SK-N-SH (cell line): ENCODE data around the gene CD33. TPM values are rescaled to one million over a fixed set of nuclear protein-coding genes. Genes with fewer than 3 reads are reported as not detected.

Experiments used
- CTCF ChIA-PET: fragments of 300-600, 350-600 bp; formaldehyde crosslinking; extraction: SDS; loops from one replicate; lab custom pipeline; 2021; lab: Yijun Ruan, JAX
- POLR2A ChIA-PET: fragments of 350-600 bp; sonication (Branson Sonifier 250); formaldehyde crosslinking; extraction: SDS; loops from one replicate; lab custom pipeline; 2020; ENCODE audit warnings: antibody characterized with exemption, inconsistent platforms; lab: Yijun Ruan, JAX
- DNase-seq: peaks from one replicate; pipeline ENCODE4 v3.0.0; 2012
- H2AFZ ChIP-seq: fragments of 200-600 bp; sonication (generic); 2 replicates; pipeline ENCODE4 v1.8.1; 2016; ENCODE audit warnings: antibody characterized with exemption, mild to moderate bottlenecking, low read depth
- H3F3A ChIP-seq: fragments of 200-600 bp; sonication (generic); replicated peaks from 2 replicates; pipeline ENCODE3; 2016; ENCODE audit warnings: antibody characterized with exemption, mild to moderate bottlenecking; ENCODE audit not compliant: insufficient read depth
- H3K27ac ChIP-seq, 2 experiments: fragments of 200-500 bp in 1 of 2; fragments of 200-600 bp in 1 of 2; sonication (Bioruptor generic) in 1 of 2; sonication (generic), shearing (Covaris generic) in 1 of 2; 2 replicates each; pipeline versions ENCODE4 v1.5.1 to v1.6.1; 2014 to 2016; ENCODE audit warnings: low read depth in 2 of 2, inconsistent platforms in 1 of 2, low read length in 1 of 2, mild to moderate bottlenecking in 1 of 2, mixed read lengths in 1 of 2
- H3K27me3 ChIP-seq: fragments of 200-600 bp; sonication (generic), shearing (Covaris generic); 2 replicates; pipeline ENCODE4 v1.6.1; 2016; ENCODE audit warnings: mixed run types; ENCODE audit not compliant: insufficient read depth
- H3K36me3 ChIP-seq, 2 experiments: fragments of 200-500 bp in 1 of 2; fragments of 200-600 bp in 1 of 2; sonication (Bioruptor generic) in 1 of 2; sonication (generic) in 1 of 2; replicated peaks in 1 of 2; 2 replicates each; pipeline versions ENCODE3 to v1.5.1; 2014 to 2016; ENCODE audit warnings: low read length in 1 of 2, mild to moderate bottlenecking in 1 of 2; ENCODE audit not compliant: insufficient read depth in 2 of 2, control insufficient read depth in 1 of 2
- H3K4me1 ChIP-seq, 2 experiments: fragments of 200-500 bp in 1 of 2; fragments of 200-600 bp in 1 of 2; sonication (Bioruptor generic) in 1 of 2; sonication (generic), shearing (Covaris generic) in 1 of 2; 2 replicates each; pipeline versions ENCODE4 v1.5.1 to v1.6.1; 2014 to 2016; ENCODE audit warnings: low read depth in 1 of 2, low read length in 1 of 2, mixed run types in 1 of 2; ENCODE audit not compliant: insufficient read depth in 2 of 2, control insufficient read depth in 1 of 2
- H3K4me2 ChIP-seq: fragments of 200-600 bp; sonication (generic), shearing (Covaris generic); 2 replicates; pipeline ENCODE4 v1.6.1; 2017; ENCODE audit warnings: mixed run types
- H3K4me3 ChIP-seq, 2 experiments: fragments of 200-500 bp in 1 of 2; fragments of 200-600 bp in 1 of 2; sonication (Bioruptor generic) in 1 of 2; sonication (generic), shearing (Covaris generic) in 1 of 2; 2 replicates each; pipeline versions ENCODE4 v1.5.1 to v1.8.1; 2014 to 2016; ENCODE audit warnings: low read depth in 2 of 2, inconsistent platforms in 1 of 2, low read length in 1 of 2, mild to moderate bottlenecking in 1 of 2, mixed read lengths in 1 of 2, moderate library complexity in 1 of 2
- H3K79me2 ChIP-seq: fragments of 200-600 bp; sonication (generic); 2 replicates; pipeline ENCODE4 v1.8.1; 2017; ENCODE audit warnings: mild to moderate bottlenecking; ENCODE audit not compliant: insufficient read depth
- H3K9ac ChIP-seq: fragments of 200-600 bp; sonication (generic); 2 replicates; pipeline ENCODE4 v1.6.1; 2017; ENCODE audit warnings: mixed run types
- H3K9me2 ChIP-seq: fragments of 200-600 bp; sonication (generic); 2 replicates; pipeline ENCODE4 v1.6.1; 2017; ENCODE audit warnings: mixed run types
- H3K9me3 ChIP-seq: fragments of 200-600 bp; sonication (generic); 2 replicates; pipeline ENCODE4 v1.6.1; 2017; ENCODE audit warnings: mixed run types, mild to moderate bottlenecking, moderate library complexity
- H4K20me1 ChIP-seq: fragments of 200-600 bp; sonication (generic); 2 replicates; pipeline ENCODE4 v1.6.1; 2017; ENCODE audit warnings: mild to moderate bottlenecking, mixed run types; ENCODE audit not compliant: insufficient read depth
- EP300 ChIP-seq, 2 experiments: IDR thresholded peaks; 2 replicates each; pipeline versions ENCODE4 v1.4.0 to v1.6.1; 2012; ENCODE audit warnings: borderline replicate concordance in 1 of 2, low read depth in 1 of 2, low read length in 1 of 2
- FOSL2 ChIP-seq: IDR thresholded peaks from 2 replicates; pipeline ENCODE4 v1.4.0; 2012; ENCODE audit warnings: low read depth, mild to moderate bottlenecking, moderate library complexity, borderline replicate concordance
- GATA2 ChIP-seq: sonication (generic); formaldehyde crosslinking; IDR thresholded peaks from 2 replicates; pipeline ENCODE4 v1.5.0; 2020; ENCODE audit warnings: mild to moderate bottlenecking, missing genetic modification reagents
- MAX ChIP-seq: IDR thresholded peaks from 2 replicates; pipeline ENCODE4 v1.4.0; 2012; ENCODE audit warnings: low read depth
- MEF2A ChIP-seq: IDR thresholded peaks from 2 replicates; pipeline ENCODE4 v1.4.0; 2012; ENCODE audit warnings: low read depth, borderline replicate concordance
- RAD21 ChIP-seq: IDR thresholded peaks from 2 replicates; pipeline ENCODE4 v1.6.1; 2012; ENCODE audit warnings: mild to moderate bottlenecking, low read length
- REST ChIP-seq: IDR thresholded peaks from 2 replicates; pipeline ENCODE4 v1.6.1; 2012; ENCODE audit warnings: mild to moderate bottlenecking, low read depth, low read length, moderate library complexity
- TAF1 ChIP-seq: IDR thresholded peaks from 2 replicates; pipeline ENCODE4 v1.6.1; 2012; ENCODE audit warnings: low read depth, mild to moderate bottlenecking, low read length, moderate library complexity, borderline replicate concordance
- YY1 ChIP-seq: IDR thresholded peaks from 2 replicates; pipeline ENCODE4 v1.4.0; 2012; ENCODE audit warnings: low read depth, mild to moderate bottlenecking
- WGBS: methylation state at CpG from one replicate; pipeline ENCODE4 v1.1.6; 2017; ENCODE audit warnings: low lambda C conversion rate; 5-methylcytosine and 5-hydroxymethylcytosine counted together
- polyA plus RNA-seq, 3 experiments: library from polyadenylated mRNA; depleted of rRNA; stranded (reverse); fragments of >200 nt; gene quantifications; 2 replicates each; pipeline ENCODE4 v1.2.3, GENCODE V29; 2012
- TF ChIP-seq, protein P1 (sequence below): IDR thresholded peaks from 2 replicates; pipeline ENCODE4 v1.4.0; 2012; ENCODE audit warnings: low read depth, borderline replicate concordance
- TF ChIP-seq, protein P2 (sequence below): fragments of 150-350 bp; IDR thresholded peaks from 2 replicates; pipeline ENCODE4 v1.6.1; 2017; ENCODE audit warnings: antibody characterized with exemption, low read length, low read depth, borderline replicate concordance
- TF ChIP-seq, protein P3 (sequence below): IDR thresholded peaks from 2 replicates; pipeline ENCODE4 v1.4.0; 2012; ENCODE audit warnings: low read depth, borderline replicate concordance

Gene CD33
- polyA plus RNA-seq, 1 of the 3 experiments (the other 2 are of a cell fraction) = 0.36 TPM

DNA sequence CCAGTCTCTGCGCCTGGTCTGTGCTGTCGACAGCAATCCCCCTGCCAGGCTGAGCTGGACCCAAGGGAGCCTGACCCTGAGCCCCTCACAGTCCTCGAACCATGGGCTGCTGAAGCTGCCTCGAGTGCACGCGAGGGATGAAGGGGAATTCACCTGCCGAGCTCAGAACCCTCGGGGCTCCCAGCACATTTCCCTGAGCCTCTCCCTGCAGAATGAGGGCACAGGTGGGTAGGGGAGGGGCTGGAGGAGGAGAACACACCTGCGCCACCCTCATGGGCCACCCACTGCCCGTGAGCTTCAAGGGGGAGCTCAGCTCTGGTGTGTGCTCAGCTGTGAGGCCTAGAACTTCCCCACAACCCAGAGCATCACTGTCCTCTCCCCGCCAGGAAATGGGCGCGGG, 38.6 kb upstream of the CD33 start:
- H3F3A ChIP-seq = no peaks in the 10 kb centered on the region
- no peak for DNase-seq
- no peak overlapping the region for H3K4me2 ChIP-seq
- H3K36me3 ChIP-seq = no peaks in the 10 kb centered on the region
- H3K27me3 ChIP-seq = peaks cover 62% of the 10 kb centered on the region
- H3K4me3 ChIP-seq = no peak overlapping the region
- H3K4me1 ChIP-seq = no peaks in the 10 kb centered on the region
- 3% methylated on average over 5 of the region's 13 CpGs for WGBS
- CTCF ChIA-PET = interaction anchor here (0.6 to 1.8 kb wide), 3 partner anchors 28 to 204 kb away, joined by 3 to 5 read pairs (median 3); no protein-coding TSS in a partner anchor
- POLR2A ChIA-PET = no interaction called here
- no peaks in the 10 kb centered on the region for H3K9me2 ChIP-seq
- H3K79me2 ChIP-seq = no peaks in the 10 kb centered on the region
- no peaks in the 10 kb centered on the region for H3K9me3 ChIP-seq
- no peak for TF ChIP-seq REST
- TF ChIP-seq, protein P1, sequence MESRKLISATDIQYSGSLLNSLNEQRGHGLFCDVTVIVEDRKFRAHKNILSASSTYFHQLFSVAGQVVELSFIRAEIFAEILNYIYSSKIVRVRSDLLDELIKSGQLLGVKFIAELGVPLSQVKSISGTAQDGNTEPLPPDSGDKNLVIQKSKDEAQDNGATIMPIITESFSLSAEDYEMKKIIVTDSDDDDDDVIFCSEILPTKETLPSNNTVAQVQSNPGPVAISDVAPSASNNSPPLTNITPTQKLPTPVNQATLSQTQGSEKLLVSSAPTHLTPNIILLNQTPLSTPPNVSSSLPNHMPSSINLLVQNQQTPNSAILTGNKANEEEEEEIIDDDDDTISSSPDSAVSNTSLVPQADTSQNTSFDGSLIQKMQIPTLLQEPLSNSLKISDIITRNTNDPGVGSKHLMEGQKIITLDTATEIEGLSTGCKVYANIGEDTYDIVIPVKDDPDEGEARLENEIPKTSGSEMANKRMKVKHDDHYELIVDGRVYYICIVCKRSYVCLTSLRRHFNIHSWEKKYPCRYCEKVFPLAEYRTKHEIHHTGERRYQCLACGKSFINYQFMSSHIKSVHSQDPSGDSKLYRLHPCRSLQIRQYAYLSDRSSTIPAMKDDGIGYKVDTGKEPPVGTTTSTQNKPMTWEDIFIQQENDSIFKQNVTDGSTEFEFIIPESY = no peak
- no peak for TF ChIP-seq GATA2 (CRISPR knock-in tag)
- TF ChIP-seq FOSL2 = no peak
- no peak for TF ChIP-seq RAD21
- no peak for TF ChIP-seq TAF1
- TF ChIP-seq MEF2A = no peak
- TF ChIP-seq YY1 = no peak
- no peak for TF ChIP-seq MAX
- TF ChIP-seq, protein P2, sequence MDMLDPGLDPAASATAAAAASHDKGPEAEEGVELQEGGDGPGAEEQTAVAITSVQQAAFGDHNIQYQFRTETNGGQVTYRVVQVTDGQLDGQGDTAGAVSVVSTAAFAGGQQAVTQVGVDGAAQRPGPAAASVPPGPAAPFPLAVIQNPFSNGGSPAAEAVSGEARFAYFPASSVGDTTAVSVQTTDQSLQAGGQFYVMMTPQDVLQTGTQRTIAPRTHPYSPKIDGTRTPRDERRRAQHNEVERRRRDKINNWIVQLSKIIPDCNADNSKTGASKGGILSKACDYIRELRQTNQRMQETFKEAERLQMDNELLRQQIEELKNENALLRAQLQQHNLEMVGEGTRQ = no peak
- TF ChIP-seq, protein P3, sequence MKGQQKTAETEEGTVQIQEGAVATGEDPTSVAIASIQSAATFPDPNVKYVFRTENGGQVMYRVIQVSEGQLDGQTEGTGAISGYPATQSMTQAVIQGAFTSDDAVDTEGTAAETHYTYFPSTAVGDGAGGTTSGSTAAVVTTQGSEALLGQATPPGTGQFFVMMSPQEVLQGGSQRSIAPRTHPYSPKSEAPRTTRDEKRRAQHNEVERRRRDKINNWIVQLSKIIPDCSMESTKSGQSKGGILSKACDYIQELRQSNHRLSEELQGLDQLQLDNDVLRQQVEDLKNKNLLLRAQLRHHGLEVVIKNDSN = no peak
- no peak for TF ChIP-seq EP300 (IDR thresholded peaks at IDR 0.05; ENCODE audit: borderline replicate concordance in 1 of 2, low read depth in 1 of 2, low read length in 1 of 2)
- H2AFZ ChIP-seq = no peak overlapping the region
- H4K20me1 ChIP-seq = no peaks in the 10 kb centered on the region
- H3K9ac ChIP-seq = no peak overlapping the region
- H3K27ac ChIP-seq = no peak overlapping the region
